Astrocyte (in vitro differentiated cells and primary cell): ENCODE data around the gene ZNF768.

ENCODE experiments used
- CTCF ChIP-seq: IDR thresholded peaks from 2 replicates; pipeline ENCODE4 v1.5.1; 2011; ENCODE audit warnings: low read depth, mild to moderate bottlenecking, inconsistent platforms, low read length, moderate library complexity; ENCODE audit not compliant: insufficient read depth
- EZH2 ChIP-seq: IDR thresholded peaks from 2 replicates; pipeline ENCODE4 v1.6.1; 2012; ENCODE audit warnings: mild to moderate bottlenecking, low read length, inconsistent platforms; ENCODE audit not compliant: insufficient read depth

GRCh38 chr16:30574678-30575077, 48.3 kb upstream of the ZNF768 start:
- TF ChIP-seq CTCF (no peak), EZH2 (no peak)
